Measurements from ENCODE around the gene STOML1. TPM values are rescaled to one million over a fixed set of nuclear protein-coding genes. Genes with fewer than 3 reads are reported as not detected.

The STOML1 gene
- total RNA-seq, 1 donor from 2014 or later: 17.1 TPM

- Mint-ChIP-seq H3K4me1 (ENCODE audit: unreplicated experiment) (no peaks in the 10 kb centered on the region), H3K27me3 (ENCODE audit: unreplicated experiment) (no peaks in the 10 kb centered on the region), H3K9me3 (ENCODE audit: unreplicated experiment) (no peaks in the 10 kb centered on the region), H3K36me3 (ENCODE audit: unreplicated experiment) (peaks cover 38% of the 10 kb centered on the region), H3K27ac (ENCODE audit: unreplicated experiment) (no peak overlapping the region), H3K4me3 (ENCODE audit: unreplicated experiment) (no peak overlapping the region)
- TF ChIP-seq, protein P1, sequence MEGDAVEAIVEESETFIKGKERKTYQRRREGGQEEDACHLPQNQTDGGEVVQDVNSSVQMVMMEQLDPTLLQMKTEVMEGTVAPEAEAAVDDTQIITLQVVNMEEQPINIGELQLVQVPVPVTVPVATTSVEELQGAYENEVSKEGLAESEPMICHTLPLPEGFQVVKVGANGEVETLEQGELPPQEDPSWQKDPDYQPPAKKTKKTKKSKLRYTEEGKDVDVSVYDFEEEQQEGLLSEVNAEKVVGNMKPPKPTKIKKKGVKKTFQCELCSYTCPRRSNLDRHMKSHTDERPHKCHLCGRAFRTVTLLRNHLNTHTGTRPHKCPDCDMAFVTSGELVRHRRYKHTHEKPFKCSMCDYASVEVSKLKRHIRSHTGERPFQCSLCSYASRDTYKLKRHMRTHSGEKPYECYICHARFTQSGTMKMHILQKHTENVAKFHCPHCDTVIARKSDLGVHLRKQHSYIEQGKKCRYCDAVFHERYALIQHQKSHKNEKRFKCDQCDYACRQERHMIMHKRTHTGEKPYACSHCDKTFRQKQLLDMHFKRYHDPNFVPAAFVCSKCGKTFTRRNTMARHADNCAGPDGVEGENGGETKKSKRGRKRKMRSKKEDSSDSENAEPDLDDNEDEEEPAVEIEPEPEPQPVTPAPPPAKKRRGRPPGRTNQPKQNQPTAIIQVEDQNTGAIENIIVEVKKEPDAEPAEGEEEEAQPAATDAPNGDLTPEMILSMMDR (IDR thresholded peaks at IDR 0.05): no peak
- no peak for DNase-seq (ENCODE audit: extremely low spot score, unreplicated experiment)
These were observed 33.3 kb upstream of the STOML1 start for GRCh38 chr15:74025436-74025835.

- Mint-ChIP-seq H3K27me3 (ENCODE audit: unreplicated experiment) (no peaks in the 10 kb centered on the region), H3K4me1 (ENCODE audit: unreplicated experiment) (no peaks in the 10 kb centered on the region), H3K4me3 (ENCODE audit: unreplicated experiment) (no peak overlapping the region), H3K9me3 (ENCODE audit: unreplicated experiment) (no peaks in the 10 kb centered on the region), H3K36me3 (ENCODE audit: unreplicated experiment) (peaks cover 39% of the 10 kb centered on the region), H3K27ac (ENCODE audit: unreplicated experiment) (no peak overlapping the region)
- TF ChIP-seq, protein P1 (IDR thresholded peaks at IDR 0.05): no peak
- DNase-seq (ENCODE audit: extremely low spot score, unreplicated experiment): no peak
These were observed 32.6 kb upstream of the STOML1 start for GRCh38 chr15:74024687-74025086.

GRCh38 chr15:74022706-74023470 lies 30.8 kb upstream of the STOML1 start:
- Mint-ChIP-seq H3K4me1 (ENCODE audit: unreplicated experiment) (no peaks in the 10 kb centered on the region), H3K9me3 (ENCODE audit: unreplicated experiment) (no peaks in the 10 kb centered on the region), H3K27me3 (ENCODE audit: unreplicated experiment) (no peaks in the 10 kb centered on the region), H3K27ac (ENCODE audit: unreplicated experiment) (no peak overlapping the region), H3K4me3 (ENCODE audit: unreplicated experiment) (no peak overlapping the region), H3K36me3 (ENCODE audit: unreplicated experiment) (peaks cover 35% of the 10 kb centered on the region)
- DNase-seq (ENCODE audit: extremely low spot score, unreplicated experiment): no peak
- TF ChIP-seq, protein P1 (IDR thresholded peaks at IDR 0.05): no peak

GRCh38 chr15:74019734-74020133 lies 27.6 kb upstream of the STOML1 start:
- no peak for DNase-seq (ENCODE audit: extremely low spot score, unreplicated experiment)
- Mint-ChIP-seq H3K4me1 (ENCODE audit: unreplicated experiment) (no peaks in the 10 kb centered on the region), H3K27me3 (ENCODE audit: unreplicated experiment) (no peaks in the 10 kb centered on the region), H3K36me3 (ENCODE audit: unreplicated experiment) (peaks cover 26% of the 10 kb centered on the region), H3K4me3 (ENCODE audit: unreplicated experiment) (no peak overlapping the region), H3K9me3 (ENCODE audit: unreplicated experiment) (no peaks in the 10 kb centered on the region), H3K27ac (ENCODE audit: unreplicated experiment) (no peak overlapping the region)
- TF ChIP-seq, protein P1 (IDR thresholded peaks at IDR 0.05): no peak

DNA sequence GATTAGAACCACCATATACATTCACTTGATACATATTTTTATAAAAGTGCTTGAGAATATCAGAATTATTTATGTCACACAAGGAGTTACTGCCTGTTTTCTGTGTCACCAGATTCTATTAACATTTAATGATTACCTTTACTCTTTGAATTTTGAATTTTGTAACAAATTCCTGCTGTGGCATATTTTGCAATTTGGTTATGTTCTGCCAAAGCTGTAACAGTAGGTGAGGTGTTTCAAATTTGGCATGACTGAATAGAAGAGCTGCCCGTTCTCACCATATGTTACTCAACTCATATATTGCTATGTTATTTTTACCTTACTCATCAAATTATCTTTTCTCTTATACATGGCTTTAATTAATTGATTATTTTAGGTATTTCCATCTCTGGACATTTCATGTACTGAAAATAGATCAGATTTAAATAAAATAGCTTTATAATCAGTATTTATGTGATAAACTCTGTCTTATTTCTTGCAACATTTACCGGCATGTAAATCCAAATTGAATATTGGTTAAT lies 21.3 kb upstream of the STOML1 start:
- TF ChIP-seq, protein P1 (IDR thresholded peaks at IDR 0.05): no peak
- Mint-ChIP-seq H3K9me3 (ENCODE audit: unreplicated experiment) (peaks cover 7% of the 10 kb centered on the region), H3K27ac (ENCODE audit: unreplicated experiment) (no peak overlapping the region), H3K4me3 (ENCODE audit: unreplicated experiment) (no peak overlapping the region), H3K36me3 (ENCODE audit: unreplicated experiment) (peaks cover 25% of the 10 kb centered on the region), H3K4me1 (ENCODE audit: unreplicated experiment) (peaks cover 18% of the 10 kb centered on the region), H3K27me3 (ENCODE audit: unreplicated experiment) (no peaks in the 10 kb centered on the region)
- DNase-seq (ENCODE audit: extremely low spot score, unreplicated experiment): no peak

Data from osteocyte (in vitro differentiated cells).